GM21526 (cell line): Measurements from ENCODE around the gene GPR37L1.

Source experiments
- ATAC-seq: cut with Tn5 transposase; IDR thresholded peaks from one replicate; pipeline ENCODE4 v1.9.1; 2021; ENCODE audit warnings: moderate library complexity; ENCODE audit not compliant: unreplicated experiment, low FRiP score

GPR37L1 gene

GRCh38 chr1:202122639-202123335 lies at the start of gene GPR37L1:
GPR37L1 (plus strand) TSS chr1:202122917; CDS start chr1:202122964, 47 bp downstream.
- no peak for ATAC-seq

- ATAC-seq: no peak
Measured at GRCh38 chr1:202073206-202073605, 49.5 kb upstream of the GPR37L1 start.

GRCh38 chr1:202074985-202075384 lies 47.7 kb upstream of the GPR37L1 start:
- ATAC-seq: no peak

GRCh38 chr1:202075389-202075788 lies 47.3 kb upstream of the GPR37L1 start:
- no peak for ATAC-seq

GRCh38 chr1:202076050-202076511 lies 46.6 kb upstream of the GPR37L1 start:
- ATAC-seq: no peak

GRCh38 chr1:202078241-202078640 lies 44.5 kb upstream of the GPR37L1 start:
- ATAC-seq: no peak

- no peak for ATAC-seq
Measured at GRCh38 chr1:202081992-202082391, 40.7 kb upstream of the GPR37L1 start.

- ATAC-seq: no peak
Measured at GRCh38 chr1:202084791-202085681, 37.7 kb upstream of the GPR37L1 start.

- ATAC-seq: no peak
Measured at GRCh38 chr1:202085682-202086373, 36.9 kb upstream of the GPR37L1 start.

GRCh38 chr1:202086579-202087350 lies 36.0 kb upstream of the GPR37L1 start:
- ATAC-seq: no peak

GRCh38 chr1:202088206-202088605 lies 34.5 kb upstream of the GPR37L1 start:
- ATAC-seq: no peak

- no peak for ATAC-seq
Measured at GRCh38 chr1:202090994-202091393, 31.7 kb upstream of the GPR37L1 start.

- no peak for ATAC-seq
Measured at GRCh38 chr1:202093858-202094257, 28.9 kb upstream of the GPR37L1 start.

- no peak for ATAC-seq
Measured at GRCh38 chr1:202101184-202101583, 21.5 kb upstream of the GPR37L1 start.

GRCh38 chr1:202104073-202104472 lies 18.6 kb upstream of the GPR37L1 start:
- ATAC-seq: no peak

- ATAC-seq: no peak
Measured at GRCh38 chr1:202105571-202106339, 17.0 kb upstream of the GPR37L1 start.

- ATAC-seq: no peak
Measured at GRCh38 chr1:202106340-202107254, 16.1 kb upstream of the GPR37L1 start.

- no peak for ATAC-seq
Measured at GRCh38 chr1:202107321-202107761, 15.4 kb upstream of the GPR37L1 start.
